Endothelial cell of hepatic sinusoid (primary cell): ENCODE measurements around the gene DNPH1.

Experiments
- in situ Hi-C: cut with HindIII; loops from 2 replicates; pipeline ENCODE4 v1.10.0; 2017; ENCODE audit warnings: low sequenced_read_pairs

Gene DNPH1

DNA sequence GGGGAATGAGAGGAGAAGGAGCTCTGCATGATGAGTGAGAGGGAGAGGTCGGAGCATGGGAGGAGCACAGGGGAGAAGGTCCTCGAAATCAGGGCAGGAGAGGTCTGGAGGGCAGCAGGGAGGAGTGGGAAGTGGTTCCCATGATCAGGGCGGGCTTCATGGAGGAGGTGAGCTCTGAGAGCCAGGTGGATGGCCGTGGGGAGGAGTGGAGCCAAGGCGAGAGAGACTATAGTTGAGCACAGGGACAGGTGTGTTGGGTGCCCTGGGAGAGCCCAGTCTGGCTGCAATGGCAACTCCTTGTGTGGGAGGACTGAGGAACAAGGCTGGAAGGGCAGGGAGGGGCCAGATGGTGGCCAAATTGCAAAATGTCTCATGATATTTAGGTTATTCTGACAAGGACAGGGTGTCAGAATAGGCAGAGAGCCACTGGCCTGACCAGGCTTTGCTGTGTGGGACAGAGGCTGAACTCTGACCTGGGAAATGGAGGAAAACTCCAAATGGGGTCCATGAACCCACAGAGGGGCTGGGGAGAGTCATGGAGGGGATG is 35.4 kb upstream of the DNPH1 start:
- in situ Hi-C loops, result loop anchor here (5.0 kb wide), 2 partner anchors 38 to 67 kb away; no protein-coding TSS in a partner anchor

DNA sequence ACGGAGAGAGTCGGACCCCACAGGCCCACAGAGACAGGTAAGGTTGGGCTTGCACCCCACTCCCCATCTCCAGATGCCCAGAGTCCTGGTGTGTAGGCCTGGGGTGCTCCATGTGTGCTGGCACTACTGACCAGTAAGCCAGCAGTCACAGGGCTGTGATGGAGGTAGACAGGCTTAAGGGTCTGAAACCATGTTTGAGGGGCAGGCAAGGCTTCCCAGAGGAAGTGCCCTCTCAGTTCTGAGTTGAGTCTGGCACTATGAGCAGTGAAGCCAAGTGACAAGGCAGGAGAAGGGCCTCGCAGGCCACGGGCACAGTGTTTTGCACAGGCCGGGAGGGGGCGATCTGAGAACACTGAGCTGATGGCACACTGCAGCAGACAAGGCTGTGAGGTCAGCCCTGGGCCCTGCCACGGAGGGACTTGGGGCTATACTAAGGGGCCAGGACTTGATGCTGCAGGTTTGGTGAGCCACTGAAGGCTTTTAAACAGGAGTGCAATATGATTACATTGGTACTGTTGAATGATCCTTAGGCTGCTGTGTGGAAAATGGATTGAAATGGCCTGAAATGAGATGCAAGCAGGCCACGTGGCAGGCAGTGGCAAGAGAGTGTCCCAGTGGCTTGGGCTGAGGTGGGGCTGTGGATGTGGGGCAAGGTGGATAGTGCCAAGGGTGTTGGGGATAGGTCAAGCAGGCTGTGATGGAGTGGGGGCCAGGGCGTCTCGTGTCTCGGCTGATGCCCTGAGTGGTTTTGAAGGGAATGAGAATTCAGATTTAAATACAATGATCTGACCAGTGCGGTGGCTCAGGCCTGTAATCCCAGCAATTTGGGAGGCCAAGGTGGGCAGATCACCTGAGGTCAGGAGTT is 34.3 kb upstream of the DNPH1 start:
- in situ Hi-C loops, result loop anchor here (5.0 kb wide), 2 partner anchors 39 to 66 kb away; no protein-coding TSS in a partner anchor

DNA sequence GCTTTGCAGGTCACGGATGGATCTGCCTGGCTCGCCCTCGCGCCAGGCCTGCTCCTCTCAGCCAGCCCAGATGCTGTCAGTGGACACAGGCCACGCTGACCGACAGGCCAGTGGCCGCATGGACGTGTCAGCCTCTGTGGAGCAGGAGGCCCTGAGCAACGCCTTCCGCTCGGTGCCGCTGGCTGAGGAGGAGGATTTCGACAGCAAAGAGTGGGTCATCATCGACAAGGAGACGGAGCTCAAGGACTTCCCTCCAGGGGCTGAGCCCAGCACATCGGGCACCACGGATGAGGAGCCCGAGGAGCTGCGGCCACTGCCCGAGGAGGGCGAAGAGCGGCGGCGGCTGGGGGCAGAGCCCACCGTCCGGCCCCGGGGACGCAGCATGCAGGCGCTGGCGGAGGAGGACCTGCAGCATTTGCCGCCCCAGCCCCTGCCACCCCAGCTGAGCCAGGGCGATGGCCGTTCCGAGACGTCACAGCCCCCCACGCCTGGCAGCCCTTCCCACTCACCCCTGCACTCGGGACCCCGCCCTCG is 33.6 kb upstream of the DNPH1 start:
- in situ Hi-C loops, result loop anchor here (5.0 kb wide), 2 partner anchors 39 to 66 kb away; no protein-coding TSS in a partner anchor

DNA sequence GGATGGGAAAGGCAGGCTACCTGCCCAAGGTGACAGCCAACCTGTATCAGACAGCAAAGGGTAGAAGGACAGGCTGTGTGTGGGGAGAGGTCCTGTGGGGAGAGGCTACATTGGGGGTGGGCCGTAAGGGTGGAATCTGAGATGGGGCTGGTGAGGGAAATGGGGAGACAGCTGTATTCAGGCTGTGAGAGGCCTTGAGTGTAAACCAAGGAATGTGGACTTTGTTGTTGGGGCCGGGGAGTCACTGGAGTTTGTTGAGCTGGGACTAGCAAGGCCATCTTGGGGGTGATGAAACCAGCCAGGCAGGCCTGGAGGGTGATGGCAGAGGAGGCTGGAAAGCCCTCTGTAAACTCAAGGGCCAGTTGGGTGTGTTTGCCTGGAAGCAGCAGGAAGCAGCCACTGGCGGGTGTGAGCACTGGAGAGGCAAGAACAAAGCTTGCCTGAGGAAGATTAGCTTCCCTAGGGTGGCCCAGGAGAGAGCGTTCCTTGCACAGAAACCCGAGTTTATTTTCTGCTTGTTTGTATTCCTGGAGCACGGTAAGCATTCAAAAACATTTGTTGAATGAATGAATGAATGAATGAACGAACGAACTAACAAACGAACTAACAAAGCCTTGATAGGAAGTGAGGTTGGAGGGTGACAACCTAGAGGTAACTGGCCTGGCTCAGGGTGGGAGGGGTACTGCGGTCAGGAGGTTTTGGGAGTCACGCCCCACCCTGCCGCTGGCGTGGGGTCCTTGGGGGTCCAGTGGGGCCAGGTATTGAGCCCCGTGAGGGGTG is 32.9 kb upstream of the DNPH1 start:
- in situ Hi-C loops, result loop anchor here (5.0 kb wide), 2 partner anchors 40 to 65 kb away; no protein-coding TSS in a partner anchor

DNA sequence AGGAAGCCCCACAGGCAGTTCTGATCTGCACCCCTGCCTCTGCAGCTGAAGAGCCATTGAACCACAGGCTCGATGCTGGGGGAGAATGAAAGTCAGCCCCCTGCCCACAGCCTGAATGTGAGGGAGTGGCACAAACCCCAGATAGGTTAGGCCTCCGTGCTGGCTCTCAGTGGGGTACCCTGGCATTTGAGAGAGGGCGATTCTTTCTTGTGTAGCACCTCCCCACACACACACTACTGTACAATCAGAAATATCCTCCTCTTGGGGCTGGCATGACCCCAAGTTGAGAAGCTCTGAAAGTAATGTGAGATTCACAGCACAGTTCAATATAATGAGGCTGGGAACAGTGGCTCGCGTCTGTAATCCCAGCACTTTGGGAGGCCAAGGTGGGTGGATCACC is 31.9 kb upstream of the DNPH1 start:
- in situ Hi-C loops, result loop anchor here (5.0 kb wide), 2 partner anchors 41 to 64 kb away; no protein-coding TSS in a partner anchor

DNA sequence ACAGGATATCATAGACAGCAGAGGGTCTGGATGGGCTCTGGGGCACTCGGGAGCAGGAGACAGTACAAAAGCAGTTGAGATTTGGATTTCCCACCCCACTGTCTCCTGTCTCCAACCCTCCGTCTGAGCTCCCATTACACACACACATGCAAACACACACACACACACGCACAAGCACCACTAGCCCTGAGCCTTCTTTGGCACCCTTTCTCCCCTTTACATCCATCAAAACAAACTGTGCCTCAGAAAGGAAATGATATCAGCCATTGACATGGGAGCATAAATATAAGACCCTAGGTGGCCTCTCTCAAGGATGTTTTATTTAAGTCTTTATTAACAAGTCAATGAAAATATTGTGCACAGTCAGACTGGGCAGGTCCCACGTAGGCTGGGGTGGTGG is 31.5 kb upstream of the DNPH1 start:
- in situ Hi-C loops, result loop anchor here (5.0 kb wide), 2 partner anchors 42 to 63 kb away; no protein-coding TSS in a partner anchor

DNA sequence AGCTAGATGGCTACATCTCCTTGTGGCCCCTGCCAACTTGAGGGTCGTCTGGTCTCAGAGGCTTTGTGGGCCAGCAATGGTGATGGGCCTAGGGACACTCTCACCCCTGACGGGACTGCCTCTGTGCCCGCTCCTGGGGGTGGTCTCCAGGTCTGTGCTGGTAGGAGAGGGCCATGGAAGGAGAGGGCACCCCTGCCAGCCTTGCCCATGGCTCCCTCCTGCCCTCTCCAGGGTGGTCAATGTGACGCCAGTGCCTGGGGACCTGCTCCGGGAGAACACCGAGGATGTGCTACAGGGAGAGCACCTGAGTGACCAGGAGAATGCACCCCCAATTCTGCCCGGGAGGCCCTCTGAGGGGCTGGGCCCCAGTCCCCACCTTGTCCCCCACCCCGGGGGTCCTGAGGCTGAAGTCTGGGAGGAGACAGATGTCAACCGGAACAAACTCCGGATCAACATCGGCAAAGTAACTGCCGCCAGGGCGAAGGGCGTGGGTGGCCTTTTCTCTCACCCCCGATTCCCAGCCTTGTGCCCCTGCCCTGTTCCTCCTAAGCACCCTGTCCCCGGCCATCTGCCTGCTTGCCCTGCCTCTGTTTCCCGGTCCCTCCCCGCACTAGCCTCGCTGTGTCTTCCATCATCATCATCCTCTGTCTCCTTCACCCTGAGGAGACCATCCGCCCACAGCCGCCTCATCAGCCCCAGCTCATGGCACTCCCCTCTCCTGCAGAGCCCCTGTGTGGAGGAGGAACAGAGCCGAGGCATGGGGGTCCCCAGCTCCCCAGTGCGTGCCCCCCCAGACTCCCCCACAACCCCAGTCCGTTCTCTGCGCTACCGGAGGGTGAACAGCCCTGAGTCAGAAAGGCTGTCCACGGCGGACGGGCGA is 29.8 kb upstream of the DNPH1 start:
- in situ Hi-C loops, result no loop called here

DNA sequence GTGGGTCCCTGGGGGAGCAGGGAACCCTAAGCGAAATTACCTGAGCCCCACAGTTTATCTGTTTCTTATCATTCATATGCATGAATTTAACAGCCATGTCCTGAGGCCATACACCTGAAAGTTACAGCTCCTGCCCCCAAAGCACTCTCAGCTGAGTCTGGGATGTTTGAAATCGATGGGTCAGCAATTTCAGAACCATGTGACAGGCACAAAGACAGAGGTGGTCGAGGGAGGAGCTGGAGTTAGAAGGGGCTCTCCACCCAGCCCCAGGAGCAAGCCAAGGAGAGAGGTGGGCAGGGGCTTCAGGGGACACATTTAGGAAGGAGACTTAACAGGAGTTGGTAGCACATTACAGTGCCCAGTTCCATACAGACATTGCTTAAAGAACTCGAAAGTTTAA is 28.9 kb upstream of the DNPH1 start:
- in situ Hi-C loops, result no loop called here

DNA sequence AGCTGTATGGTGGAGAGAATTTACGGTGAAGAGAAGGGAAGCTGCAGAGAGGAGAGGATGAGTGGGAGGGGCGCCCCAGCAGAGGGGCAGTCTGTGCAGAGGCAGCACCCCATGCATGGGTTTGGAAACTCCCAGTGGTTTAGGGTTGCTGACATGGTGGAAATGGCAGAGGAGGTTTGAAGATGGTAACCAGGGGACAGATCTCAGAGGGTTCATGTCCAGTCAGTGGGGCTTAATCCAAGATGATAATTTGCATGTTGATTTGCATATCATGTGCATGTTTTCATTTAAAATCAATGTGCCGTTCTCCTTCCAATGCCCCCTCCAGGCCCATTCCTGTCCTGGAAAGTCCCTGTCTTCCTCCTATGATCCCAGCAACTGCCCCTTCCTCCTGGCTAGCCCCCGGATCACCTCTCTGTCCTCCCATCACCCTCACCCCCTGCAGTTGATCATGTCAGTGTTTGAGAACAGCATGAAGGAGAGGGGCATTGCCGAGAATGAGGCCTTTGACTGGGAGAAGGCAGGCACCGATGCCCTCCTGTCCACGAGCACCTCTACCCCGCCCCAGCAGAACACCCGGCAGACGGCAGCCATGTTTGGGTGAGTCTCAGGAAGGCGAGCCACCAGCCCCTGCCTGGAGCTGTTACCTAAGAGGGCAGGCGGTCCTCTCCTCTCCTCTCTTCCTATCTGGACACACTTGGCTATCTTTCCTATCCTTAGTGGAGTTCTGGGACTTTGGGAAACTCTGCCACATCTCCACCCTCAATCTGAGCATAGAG is 28.3 kb upstream of the DNPH1 start:
- in situ Hi-C loops, result no loop called here

DNA sequence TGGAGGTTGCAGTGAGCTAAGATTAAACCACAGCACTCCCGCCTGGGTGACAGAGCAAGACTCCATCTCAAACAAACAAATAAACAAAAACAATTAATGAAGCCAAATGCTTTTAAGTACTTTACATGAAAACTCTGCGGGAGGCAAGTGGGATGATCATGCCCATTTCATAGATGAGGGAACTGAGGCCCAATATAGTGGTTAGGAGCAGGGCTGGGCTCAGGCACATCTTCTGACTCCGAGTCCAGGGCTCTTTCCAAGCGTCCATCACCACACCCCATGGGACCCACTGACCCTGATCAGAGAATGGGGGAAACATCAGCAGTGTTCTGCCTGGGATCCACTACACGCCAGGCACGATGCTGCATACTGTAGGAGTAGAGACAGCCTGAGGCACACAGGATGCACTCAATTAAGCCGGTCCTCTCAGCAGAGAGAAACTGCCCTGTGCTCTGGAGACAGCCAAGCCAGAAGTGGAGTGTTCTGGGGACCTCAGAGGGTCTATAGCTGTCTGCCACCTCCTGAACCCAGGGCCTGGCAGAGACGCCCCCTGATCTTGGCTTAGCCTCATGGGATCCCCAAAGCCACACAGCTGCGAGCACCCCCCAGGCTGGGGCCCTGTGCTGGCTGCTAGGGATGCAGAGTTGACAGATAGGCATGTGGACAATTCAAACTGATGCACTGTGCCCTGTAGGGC is 27.5 kb upstream of the DNPH1 start:
- in situ Hi-C loops, result no loop called here

DNA sequence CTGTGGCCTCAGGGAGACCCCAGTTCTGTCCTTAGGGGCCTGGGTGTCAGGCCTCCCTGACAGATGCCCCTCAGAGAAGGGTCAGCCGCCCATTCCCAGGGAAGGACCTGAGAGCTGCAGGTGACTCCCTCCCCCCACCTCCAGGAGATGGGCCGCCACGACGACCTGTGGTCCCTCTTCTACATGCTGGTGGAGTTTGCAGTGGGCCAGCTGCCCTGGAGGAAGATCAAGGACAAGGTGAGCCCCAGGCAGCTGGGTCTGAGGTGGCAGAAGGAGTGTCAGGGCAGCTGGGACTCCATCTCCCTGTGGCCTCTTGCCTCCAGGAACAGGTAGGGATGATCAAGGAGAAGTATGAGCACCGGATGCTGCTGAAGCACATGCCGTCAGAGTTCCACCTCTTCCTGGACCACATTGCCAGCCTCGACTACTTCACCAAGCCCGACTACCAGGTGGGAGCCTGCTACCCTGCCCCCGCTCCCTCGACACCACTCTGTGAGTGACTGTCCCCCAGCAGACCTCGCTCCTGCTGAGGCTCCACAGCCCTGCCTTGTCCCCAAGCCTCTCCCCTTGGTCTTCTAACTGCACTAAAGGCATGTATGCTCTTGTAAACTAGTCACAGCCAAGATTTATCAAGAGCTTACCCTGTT is 26.2 kb upstream of the DNPH1 start:
- in situ Hi-C loops, result no loop called here

DNA sequence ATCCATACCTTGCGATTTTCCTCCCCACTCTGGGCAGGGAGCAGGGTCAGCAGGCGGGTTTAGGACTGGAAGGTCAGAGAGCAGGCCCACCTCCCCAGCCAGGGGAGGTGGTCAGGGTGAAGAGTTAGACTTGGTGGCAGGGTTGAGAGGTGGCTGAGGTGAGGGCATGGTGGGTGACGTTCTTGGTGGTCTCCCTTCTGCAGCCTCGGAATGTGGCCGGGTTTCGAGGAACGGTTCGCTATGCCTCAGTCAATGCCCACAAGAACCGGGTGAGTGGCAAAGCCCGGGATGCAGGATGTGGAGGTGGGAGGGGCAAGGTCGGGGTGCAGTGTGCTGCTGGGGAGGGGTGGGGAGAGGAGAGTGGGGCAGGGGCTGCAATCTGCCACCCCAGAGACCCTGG is 25.6 kb upstream of the DNPH1 start:
- in situ Hi-C loops, result no loop called here

DNA sequence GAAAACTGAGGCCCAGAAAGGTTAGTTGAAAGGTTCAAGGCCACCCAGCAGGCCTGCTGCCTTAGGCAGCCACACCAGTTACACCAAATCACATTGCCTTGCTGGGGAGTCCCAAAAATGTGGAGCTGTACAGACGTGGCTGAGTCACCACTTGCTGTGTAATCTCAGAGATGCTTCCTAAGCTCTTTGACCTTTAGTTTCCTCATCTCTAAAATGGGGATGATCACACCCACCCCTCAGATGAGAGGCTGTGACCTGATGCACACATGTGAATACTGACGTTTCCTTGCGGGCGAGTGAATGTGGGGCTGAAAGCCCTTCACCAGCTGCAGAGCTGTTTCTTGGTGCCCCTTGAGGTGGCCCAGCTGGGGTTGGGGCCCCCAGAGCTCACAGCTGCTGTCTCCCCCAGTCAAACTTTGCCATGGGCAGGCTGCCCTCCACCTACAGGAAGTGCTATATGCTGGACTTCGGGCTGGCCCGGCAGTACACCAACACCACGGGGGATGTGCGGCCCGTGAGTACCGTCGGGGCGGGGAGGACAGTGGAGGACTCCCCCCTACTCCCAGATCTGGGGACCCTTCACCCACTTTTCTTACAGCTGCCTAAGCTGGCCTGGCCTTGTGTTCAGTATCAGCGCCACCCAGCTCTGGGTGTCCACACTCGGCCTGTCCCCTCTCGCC is 25.0 kb upstream of the DNPH1 start:
- in situ Hi-C loops, result no loop called here

DNA sequence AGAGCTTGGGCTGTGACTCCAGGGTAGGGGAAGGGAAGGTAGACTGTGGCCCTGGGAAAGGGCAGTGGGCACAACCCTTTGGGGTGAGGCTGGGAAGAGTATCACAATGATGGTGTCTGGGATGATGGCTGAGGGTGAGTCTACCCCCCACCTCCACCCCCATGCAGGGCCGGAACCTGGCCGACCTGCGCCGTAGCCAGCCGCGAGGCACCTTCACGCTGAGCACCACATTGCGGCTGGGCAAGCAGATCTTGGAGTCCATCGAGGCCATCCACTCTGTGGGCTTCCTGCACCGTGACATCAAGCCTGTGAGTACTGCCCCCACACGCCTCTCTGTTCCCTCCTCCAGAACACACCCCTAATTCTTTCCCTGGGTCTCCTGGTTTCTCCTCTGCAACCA is 24.1 kb upstream of the DNPH1 start:
- in situ Hi-C loops, result no loop called here

DNA sequence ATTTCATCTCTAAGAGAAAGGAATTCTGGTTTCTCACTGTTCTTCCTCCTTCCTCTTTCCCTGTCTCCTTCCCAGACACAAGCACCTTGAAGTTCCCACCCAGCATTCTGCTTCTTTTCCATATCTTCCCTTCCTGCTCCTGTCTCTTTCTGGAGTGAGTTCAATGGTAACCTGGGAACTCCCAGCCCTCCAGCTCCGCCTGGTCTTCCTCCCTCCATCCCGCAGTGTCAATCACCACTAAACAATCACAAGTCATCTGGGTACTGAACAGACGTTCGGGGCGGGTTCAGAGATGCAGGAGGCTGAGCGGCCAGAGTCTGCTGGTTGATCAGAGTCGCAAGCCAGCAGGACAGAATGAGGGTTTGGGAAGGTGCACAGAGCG is 21.7 kb upstream of the DNPH1 start:
- in situ Hi-C loops, result no loop called here

DNA sequence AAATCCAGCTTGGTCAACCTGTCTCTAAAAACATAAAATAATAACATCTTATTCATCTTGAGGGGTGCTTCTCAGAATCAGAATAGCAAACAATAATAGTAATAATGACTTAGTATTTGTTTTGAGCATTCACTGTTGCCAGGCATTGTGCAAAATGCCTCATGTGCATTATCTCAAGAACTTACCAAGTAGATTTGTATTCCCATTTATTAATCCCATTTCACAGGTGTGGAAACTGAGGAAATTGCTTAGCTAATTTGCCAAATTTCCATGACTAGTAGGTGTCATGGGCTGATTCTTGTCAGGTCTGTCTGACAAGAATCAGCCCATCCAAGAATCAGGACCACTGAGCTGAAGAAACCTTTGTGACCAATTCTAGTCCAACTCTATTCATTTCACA is 19.5 kb upstream of the DNPH1 start:
- in situ Hi-C loops, result no loop called here

DNA sequence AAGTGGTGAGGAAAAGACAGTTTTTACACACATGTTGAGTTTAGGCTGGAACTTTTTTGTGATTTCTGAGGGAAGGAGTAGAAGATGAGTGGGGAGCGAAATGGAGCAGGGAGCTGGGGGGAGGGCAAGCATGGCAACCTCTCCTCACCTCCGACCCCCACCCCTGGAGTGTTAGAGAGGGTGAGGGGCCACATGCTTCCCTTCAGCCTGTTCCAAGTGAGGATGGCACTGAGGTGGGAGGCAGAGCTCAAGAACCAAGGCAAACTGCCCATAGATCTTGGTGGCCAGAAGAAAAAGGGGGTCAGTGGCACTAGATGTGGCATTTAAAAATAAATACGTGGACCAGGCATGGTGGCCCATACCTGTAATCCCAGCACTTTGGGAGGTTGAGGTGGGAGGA is 18.8 kb upstream of the DNPH1 start:
- in situ Hi-C loops, result no loop called here
